GM18507 (cell line): ENCODE results near the gene SCAMP1.

Experiments used
- DNase-seq: peaks from one replicate; pipeline ENCODE4 v3.0.0; 2011; ENCODE audit warnings: low read depth; ENCODE audit not compliant: insufficient read length; ENCODE audit errors: extremely low spot score
- FAIRE-seq: peaks from 2 replicates; lab custom pipeline; 2011; peaks lifted over from hg19 to GRCh38; lab: Jason Lieb, UNC

Gene SCAMP1, protein sequence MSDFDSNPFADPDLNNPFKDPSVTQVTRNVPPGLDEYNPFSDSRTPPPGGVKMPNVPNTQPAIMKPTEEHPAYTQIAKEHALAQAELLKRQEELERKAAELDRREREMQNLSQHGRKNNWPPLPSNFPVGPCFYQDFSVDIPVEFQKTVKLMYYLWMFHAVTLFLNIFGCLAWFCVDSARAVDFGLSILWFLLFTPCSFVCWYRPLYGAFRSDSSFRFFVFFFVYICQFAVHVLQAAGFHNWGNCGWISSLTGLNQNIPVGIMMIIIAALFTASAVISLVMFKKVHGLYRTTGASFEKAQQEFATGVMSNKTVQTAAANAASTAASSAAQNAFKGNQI

GRCh38 chr5:78359831-78360673 lies at the start of gene SCAMP1:
Gene SCAMP1 (plus strand): TSS chr5:78360617. CDS start chr5:78360672, 55 bp downstream.
- FAIRE-seq, result peak; percentile 94
- peak; percentile 87 for DNase-seq

- DNase-seq, result no peak
- no peak for FAIRE-seq
These were observed 42.9 kb upstream of the SCAMP1 start for GRCh38 chr5:78317515-78317914.

DNA sequence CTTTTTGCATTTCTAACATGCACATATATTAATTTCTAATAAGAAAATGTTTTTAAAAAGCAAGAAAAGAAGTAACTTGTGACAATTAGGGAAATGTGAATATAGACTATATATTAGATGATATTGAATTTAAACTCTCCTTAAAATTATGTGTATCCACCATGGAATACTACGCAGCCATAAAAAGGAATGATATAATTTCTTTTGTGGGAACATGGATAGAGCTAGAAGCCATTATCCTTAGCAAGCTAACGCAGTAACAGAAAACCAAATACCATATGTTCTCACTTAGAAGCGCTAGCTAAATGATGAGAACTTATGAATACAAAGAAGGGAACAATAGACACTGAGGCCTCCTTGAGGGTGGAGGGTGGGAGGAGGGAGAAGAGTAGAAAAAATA lies 42.1 kb upstream of the SCAMP1 start:
- DNase-seq (no peak), FAIRE-seq (no peak)

GRCh38 chr5:78320401-78320800 lies 40.0 kb upstream of the SCAMP1 start:
- FAIRE-seq (peak; percentile 62), DNase-seq (no peak)

- no peak for FAIRE-seq
- no peak for DNase-seq
These were observed 37.2 kb upstream of the SCAMP1 start for GRCh38 chr5:78323241-78323640.

- DNase-seq (no peak), FAIRE-seq (no peak)
These were observed 33.5 kb upstream of the SCAMP1 start for GRCh38 chr5:78326930-78327329.

- FAIRE-seq, result no peak
These were observed 32.5 kb upstream of the SCAMP1 start for GRCh38 chr5:78327761-78328510.

GRCh38 chr5:78328585-78329173 lies 31.7 kb upstream of the SCAMP1 start:
- DNase-seq (no peak), FAIRE-seq (no peak)

More at GRCh38 chr5:78327761-78328510, 32.5 kb upstream of the SCAMP1 start:
- no peak for DNase-seq

DNA sequence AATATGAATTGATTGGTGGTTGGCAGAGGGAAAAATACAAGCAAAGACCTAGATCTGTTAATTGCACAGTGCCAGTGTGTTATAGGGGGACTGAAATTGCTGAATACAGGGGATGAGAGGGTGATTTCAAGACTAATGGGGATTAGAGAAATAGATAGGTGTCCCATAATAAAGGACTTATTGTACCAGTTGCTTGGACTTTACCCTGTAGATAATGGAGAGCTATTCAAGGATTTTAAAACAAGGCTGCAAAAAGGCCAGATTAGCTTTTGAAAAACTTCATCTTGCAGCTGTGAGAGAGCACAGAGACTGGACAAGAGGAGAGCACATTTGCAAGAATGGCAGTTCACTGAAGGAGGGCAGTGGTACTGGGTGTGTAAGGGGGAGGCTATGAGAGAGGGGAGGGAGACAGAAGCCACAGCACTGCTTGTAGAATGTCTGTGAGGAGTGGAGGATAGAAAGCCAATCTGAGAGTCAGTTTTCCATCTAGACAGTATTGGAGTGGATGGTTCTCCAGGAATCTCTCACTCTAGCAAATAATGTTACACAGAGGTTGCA lies 28.8 kb upstream of the SCAMP1 start:
- FAIRE-seq (no peak), DNase-seq (no peak)

DNA sequence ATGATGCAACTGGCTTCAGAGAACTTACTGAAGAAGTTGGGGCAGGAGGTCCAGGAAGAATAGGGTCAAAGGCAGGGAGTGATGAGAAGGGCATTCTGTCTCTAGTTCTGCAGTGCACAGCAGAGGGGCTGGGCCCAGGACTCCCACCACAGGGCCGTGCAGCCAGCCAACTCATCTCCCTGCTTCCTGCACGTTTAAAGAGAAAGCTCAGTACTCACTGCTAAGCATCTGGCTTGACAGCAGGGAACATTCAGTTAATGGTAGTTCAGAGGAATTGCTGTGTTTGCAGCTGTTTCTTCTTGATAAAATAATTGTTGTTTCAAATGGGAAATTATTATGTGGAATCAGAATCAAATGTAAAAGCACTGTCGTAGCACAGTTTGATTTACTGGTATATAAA lies 25.6 kb upstream of the SCAMP1 start:
- FAIRE-seq (no peak), DNase-seq (no peak)

GRCh38 chr5:78335976-78336375 lies 24.4 kb upstream of the SCAMP1 start:
- FAIRE-seq, result no peak
- no peak for DNase-seq

DNA sequence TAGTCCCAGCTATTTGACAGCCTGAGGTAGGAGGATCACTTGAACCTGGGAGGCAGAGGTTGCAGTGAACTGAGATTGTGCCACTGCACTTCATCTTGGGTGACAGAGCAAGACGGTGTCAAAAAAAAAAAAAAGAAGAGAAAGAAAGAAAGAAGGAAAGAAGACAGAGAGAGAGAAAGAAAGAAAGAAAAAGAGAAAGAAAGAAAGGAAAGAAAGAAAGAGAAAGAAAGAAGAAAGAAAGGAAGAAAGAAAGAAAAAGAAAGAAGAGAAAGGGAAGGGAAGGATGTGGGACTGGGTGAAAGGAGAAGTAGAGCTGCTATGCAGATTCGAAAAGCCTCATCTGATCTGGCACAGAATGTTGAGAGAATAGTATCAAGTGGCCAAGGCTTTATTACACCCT lies 23.7 kb upstream of the SCAMP1 start:
- DNase-seq (no peak), FAIRE-seq (no peak)

DNA sequence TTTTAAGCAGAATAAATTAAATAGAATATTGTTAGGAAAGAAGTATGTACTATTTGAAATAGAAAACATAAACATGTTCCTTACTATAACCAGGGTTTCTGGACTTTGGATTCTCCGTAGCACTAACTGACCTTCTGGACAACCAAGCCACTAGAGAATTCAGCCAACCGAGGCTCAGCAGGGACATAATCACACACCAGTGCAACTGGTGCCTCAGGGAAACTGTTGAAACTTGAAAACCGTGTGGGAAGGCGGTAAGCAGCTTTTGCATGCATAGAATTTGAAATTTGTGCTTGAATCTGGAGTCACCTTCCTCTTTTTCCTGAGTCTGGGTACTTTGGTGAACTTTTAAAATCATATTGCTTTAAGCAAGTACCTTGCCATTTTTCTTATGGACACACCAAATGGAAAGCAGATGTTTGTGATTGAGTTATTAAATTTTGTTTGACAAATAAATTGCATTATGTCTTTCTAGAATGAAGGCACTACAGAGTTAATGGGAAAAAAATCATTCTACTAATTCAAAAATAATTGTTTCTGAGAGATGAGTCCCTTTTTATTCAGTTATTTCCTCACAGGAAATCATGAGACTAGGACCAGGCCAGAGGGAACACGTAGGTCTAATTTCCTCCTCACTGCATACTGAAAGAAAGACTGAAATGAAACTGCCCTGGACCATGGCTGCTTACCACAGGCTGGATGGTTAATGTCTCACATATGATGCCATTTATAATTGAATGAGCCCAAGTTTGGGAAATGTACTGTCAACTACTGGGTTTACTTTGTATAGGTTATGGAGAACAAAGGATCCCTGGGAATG lies 20.6 kb upstream of the SCAMP1 start:
- DNase-seq (no peak), FAIRE-seq (no peak)

- DNase-seq (no peak), FAIRE-seq (no peak)
These were observed 19.0 kb upstream of the SCAMP1 start for GRCh38 chr5:78341440-78341839.

DNA sequence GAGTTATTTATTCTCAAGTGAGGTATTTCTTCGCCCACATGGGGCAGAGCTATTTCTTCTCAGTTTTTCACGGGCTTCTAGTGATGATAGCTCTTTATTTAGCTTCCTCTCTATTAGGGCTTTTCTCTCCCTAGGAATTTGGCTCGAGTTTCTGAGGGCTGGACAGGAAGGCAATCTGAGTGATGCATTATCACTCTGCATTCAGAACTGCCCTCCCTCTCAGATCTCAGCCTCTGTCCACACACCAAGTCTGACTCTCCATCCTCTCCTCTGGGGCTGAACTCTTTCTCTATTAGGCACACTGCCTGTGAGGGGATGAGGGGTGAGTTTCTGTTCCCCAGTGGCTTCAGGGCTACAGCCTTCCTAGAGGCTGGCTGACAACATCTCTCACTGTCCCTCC lies 14.9 kb upstream of the SCAMP1 start:
- FAIRE-seq, result peak; percentile 41
- no peak for DNase-seq

DNA sequence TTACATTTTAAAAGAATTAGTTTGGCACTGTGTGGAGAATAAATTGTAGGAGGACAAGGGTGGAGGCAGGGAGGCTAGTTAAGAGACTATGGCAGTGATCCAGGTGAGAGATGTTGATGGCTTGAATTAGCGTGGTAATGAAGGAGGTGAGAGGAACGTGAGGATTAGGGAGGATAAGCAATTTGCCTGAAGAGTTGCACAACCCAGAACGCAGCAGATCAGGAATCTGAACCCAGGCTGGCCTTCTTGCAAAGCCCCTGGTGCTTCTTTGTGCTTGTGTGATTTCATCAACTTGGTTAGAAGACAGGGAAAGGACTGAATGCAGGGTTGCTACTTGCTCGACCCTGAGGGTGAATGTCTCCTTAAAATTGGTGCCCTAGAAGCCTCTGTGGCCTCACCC lies 6.9 kb upstream of the SCAMP1 start:
- FAIRE-seq, result no peak
- no peak for DNase-seq

DNA sequence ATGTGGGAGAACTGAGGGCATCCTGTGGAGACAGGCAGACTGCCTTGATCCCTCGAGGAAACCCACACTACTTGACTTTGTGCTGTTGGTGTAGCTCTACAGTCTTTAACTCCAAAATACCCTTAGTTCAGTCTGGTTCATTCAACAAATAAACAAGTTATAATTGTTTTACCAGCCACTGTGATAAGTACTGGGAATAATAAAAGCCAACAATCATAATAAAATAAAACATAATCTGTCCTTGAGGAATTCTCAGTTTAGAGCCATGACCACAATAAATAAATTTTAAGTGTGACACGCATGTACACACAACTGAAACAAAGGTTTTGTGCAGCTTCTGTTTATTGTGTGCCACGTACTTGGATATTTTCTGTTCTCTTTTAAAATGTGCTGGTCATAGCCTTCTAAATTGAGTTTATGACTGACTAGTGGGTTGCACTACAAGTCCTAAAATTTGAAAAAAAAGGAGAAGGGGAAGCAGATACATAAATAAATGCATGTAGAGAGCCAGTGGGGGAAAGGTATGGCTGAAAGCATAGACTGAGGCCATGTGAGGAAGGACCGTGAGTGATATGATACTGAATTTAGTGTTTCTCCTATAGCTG lies 6.2 kb upstream of the SCAMP1 start:
- DNase-seq, result no peak
- no peak for FAIRE-seq

- DNase-seq (no peak), FAIRE-seq (no peak)
These were observed 4.9 kb upstream of the SCAMP1 start for GRCh38 chr5:78355561-78355960.
